ENCODE results near the gene KIN.
"Not testable (repeated sequence)": the region's sequence is repeated elsewhere in the genome, so short reads cannot be mapped to it uniquely, and the experiment has no call there.

Gene KIN

DNA sequence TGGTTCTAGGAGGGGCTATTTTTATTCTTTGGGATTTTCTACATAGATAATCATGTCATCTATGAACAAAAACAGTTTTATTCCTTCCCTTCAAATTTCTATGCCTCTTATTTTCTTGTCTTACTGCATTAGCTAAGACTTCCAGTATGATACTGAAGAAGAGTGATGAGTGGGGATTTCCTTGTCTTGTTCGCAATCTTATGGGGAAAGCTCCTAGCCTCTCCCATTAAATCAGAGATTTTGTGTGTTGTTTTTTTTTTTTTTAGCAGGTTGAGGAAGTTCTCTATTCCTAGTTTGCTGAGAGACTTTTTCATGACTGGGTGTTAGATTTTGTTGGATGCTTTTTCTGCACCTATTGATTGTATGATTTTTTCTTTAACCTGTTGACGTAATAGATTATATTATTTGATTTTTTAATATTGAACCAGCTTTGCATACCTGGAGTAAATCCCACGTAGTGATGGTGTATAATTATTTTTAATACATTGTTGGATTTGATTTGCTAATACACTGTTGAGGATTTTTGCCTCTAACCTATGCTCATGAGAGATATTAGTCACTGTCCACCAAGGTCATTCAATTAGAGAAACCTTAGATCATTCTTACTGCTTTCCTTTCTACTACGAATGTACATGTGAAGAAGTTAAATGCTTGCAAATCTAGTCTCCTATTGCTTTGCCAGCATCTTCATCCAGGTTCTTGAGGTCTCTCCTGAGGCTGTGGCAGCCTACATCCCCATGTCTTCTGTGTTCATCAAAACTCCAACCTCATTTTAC is 6.6 kb upstream of the KIN start:
- DNase-seq (ENCODE audit: low read depth, low spot score) = no peak

DNA sequence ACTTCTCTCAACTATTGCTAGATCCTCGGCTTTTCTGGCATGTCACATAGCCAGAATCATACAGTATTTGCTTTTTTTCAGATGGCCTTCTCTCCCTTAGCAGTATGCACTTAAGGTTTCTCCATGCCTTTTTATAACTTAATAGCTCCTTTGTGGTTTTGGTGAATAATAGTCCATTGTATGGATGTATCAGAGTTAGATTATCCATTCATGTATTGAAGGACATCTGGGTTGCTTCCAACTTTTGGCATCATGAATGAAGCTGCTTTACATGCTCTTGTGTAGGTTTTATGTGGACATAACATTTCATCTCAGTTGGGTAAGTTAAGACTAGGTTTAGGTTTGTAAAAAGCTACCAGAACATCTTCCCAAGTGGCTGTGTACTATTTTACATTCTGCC is 4.7 kb upstream of the KIN start:
- no peak for DNase-seq (ENCODE audit: low read depth, low spot score)

DNA sequence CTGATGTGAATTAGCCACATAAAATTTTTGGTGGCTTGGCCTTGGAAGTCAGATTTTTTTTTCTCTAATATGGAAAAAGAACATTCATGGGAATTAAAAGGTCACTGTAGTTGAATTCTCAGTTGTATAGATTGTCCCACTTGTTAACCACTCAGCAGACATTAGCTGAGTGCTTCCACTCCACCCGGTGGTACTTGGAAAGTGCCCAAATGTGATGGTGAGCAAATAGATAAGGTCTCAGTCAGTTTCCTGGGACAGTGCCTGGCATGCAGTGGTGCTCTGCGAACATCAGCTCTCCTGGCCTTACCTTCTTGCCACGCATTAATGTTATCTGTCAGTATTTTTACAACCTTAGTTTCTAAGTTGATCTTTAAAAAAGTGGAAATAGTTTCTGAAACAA is 1.6 kb upstream of the KIN start:
- no peak for DNase-seq (ENCODE audit: low read depth, low spot score)

DNA sequence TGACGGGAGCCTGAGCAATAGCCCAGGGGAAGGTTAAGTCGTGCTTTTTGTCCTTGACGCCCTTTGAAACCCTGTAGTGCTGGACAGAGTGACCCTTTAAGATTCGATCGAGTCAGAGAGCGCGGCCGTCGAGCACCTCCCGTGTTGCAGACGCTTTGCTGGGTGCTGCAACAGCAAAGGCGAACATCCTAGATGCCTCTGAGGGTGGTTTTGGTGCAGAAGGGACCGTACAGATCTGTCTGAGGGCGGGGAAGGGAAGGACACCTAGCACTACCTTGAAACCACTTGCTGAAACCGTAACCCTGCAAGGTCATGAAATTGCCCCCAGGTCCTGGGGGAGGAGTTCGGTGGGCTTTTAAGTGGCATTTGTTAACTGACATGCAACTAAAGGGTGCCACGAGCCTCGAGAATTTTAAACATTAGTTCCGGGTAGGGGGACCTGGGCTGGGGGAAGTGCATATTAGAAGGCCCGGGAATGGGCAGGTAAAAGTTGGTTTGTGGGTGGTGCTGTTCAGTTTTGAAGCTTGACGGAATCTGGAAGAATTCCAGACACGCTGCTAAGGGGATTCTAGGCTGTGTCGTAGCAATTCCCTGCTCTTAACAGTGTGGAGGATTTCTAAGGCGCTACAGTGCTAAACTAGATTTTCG is 970 bp upstream of the KIN start:
- DNase-seq (ENCODE audit: low read depth, low spot score) = peak; percentile 49

DNA sequence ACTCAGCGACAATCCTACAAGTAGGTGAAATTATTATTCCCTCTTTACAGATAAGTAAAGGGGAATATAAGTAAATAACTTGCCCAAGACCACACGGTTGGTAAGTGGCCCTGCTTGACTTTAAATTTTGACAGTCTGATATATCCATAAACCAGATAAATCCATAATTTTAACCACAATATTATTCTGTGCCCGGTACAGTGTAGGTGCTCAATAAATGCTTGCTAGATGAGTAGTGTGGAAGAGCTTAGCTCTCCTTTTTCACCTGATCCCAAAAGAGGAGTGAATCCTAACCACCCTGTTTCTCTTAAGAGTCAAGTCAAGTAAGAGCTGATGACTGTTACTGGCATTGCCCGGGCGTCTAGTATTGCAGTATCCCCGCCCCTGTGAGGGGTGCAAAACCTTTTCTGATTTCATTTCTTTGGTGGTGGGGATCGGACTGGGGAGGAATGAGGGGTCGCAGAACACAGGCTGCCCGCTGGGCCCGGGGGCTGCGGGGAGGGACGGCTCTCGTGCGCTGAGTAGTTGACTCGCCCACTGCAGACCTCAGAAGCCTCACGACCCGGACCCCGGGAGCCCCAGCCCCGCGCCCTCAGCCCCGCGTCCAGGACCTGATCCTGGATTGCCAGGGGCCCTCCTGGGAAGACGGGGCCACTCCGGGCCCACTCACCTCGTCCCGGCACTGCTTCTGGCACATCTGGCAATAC is 490 bp downstream of the KIN start:
- no peak for DNase-seq (ENCODE audit: low read depth, low spot score)

DNA sequence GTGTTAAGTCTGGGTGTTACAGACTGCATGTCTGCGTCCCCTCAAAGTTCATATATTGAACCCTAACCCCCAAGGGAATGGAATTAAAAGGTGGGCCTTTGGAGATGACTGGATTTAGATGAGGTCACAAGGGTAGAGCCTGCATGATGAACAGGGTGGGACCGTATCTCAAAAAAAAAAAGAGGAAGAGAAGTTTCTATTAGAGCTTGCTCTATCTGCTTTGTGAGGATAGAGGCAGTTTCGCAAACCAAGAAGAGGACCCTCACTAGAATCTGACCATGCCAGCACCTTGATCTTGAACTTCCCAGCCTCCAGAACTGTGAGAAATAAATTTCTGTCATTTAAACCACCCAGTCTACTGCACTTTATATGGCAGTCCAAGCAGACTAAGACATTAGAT is 1.4 kb downstream of the KIN start:
- no peak for DNase-seq (ENCODE audit: low read depth, low spot score)

DNA sequence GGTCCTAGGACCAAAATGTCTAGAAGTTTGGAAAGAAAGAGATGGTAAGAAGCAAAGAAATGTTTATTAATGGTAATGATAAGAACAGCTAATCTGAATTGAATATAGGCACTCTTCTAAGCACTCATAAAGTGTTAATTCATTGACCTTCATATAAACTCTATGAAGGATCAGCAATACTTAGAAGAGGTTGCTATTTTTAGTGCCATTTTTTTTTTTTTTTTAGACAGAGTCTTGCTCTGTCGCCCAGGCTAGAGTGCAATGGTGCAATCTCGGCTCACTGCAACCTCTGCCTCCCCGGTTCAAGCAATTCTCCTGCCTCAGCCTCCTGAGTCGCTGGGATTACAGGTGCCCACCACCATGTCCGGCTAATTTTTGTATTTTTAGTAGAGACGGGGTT is 5.6 kb downstream of the KIN start:
- not testable (repeated sequence) for DNase-seq (ENCODE audit: low read depth, low spot score)

DNA sequence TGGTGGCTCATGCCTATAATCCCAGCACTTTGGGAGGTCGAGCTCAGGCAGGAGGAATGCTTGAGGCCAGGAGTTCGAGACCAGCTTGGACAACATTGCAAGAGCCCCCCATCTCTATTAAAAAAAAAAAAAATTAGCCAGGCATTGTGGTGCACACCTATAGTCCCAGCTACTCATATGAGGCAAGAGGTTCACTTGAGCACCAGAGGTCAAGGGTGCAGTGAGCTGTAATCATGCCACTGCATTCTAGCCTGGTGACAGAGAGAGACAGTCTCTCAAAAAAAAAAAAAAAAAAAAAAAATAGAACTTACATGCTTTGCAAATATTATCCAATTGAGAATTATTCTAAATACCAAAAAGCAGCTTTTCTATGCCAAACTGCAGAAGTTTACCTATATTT is 11.0 kb downstream of the KIN start:
- no peak for DNase-seq (ENCODE audit: low read depth, low spot score)

DNA sequence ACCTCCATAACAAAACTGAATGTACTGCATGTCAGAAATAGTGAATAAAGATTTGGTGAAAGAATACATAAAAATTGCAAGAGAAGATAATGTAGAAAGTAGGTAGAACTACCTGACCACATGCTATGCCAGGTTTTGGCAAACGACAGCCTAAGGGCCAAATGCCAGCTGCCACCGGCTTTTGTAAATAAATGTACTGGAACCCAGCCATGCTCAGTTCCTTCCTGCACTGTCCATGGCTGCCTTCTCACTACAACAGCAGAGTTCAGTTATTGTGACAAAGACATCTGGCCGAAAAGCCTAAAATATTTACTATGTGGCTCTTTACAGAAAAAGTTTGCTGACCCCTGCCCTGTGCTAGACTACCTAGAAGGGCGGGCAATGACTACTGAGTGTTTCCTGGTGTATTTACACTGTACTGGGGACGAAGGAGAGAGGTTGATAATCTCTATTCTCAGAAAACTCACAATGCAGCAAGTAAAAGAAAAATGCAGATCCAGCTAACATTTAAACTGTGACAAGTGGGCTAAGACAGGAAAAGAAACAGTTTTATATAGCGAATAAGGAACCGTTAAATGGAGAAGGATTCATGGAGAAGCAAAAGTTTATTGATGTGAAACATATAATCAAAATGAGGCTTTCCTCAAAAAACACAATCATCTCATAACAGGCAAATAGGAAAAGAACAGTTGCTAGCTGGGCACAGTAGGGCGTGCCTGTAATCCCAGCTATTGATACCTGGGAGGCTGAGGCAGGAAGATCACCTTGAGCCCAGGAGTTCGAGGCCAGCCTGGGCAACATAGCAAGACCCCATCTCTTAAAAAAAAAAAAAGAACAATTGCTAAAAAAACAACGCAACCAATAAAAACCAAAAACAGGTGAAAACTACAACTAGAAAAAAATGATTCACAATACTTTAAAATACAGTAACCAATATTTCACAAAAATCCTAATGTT is 13.7 kb downstream of the KIN start:
- DNase-seq (ENCODE audit: low read depth, low spot score) = no peak

DNA sequence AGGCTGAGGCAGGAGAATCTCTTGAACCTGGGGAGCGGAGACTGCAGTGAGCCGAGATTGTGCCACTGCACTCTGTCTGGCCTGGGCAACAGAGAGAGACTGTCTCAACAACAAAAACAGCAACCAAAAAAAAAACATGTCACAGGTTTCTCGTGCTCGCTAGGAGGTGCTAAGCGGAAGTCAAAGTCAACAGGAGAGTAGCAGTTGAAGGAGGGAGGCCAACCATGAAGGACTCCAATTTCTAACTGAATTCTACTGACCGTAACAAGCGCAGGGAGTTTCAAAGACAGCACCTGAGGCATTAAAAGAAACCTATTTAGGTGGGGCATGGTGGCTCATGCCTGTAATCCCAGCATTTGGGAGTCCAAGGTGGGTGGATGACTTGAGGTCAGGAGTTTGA is 19.4 kb downstream of the KIN start:
- no peak for DNase-seq (ENCODE audit: low read depth, low spot score)

DNA sequence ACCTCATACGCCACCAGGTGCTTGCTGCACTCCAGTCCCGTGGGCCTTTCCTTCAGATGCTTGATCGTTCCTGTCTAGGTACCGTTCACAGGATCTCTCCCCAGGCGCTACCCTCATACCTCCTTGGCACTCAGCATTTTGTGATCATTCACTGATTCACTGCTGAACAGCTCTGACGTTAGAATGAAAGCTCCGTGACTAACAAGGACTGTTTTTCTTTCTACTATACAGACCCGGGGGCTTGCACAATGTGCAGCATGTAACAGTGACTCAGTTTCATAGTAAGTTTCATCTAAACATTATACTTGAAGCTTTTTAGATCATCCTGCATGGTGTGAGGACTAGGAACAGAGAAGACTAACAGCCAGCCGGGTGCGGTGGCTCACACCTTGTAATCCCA is 20.6 kb downstream of the KIN start:
- DNase-seq (ENCODE audit: low read depth, low spot score) = no peak

DNA sequence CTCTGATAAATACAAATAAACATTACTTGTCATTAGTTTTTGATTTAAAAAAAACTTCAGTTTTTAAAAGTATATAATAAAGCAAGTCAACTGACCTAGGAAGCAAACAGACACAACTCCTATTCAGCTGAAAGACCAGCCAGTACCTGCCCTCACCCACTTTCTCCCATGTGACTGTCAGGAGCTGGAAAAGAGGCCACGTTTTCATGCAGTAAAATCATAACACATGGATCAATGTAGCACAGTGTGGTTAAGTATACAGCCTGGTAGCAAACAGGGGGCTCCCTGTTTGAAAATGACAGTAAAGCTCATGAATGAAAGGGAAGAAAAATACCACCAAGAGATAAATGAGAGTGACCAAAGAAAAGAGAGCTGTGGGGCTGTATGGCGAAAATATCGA is 21.6 kb downstream of the KIN start:
- no peak for DNase-seq (ENCODE audit: low read depth, low spot score)

DNA sequence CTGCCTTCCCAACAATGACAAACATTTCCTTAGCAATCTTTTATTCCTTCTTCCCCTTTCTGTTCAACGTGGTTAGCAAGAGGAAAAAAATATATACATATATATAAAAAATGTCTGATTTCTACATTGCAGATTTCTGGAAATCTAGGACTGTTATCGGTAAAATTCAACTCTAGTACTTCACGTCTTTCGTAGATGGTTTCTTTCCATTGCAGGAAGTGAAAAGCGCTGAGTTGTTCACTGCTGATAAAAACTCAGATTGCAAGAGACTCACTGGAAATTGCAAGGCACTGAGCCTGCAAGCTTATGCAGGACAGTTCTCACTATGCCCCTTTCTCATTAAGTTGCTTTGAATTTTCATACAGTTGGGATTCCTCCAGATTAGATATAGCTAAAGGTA is 23.9 kb downstream of the KIN start:
- DNase-seq (ENCODE audit: low read depth, low spot score) = no peak

DNA sequence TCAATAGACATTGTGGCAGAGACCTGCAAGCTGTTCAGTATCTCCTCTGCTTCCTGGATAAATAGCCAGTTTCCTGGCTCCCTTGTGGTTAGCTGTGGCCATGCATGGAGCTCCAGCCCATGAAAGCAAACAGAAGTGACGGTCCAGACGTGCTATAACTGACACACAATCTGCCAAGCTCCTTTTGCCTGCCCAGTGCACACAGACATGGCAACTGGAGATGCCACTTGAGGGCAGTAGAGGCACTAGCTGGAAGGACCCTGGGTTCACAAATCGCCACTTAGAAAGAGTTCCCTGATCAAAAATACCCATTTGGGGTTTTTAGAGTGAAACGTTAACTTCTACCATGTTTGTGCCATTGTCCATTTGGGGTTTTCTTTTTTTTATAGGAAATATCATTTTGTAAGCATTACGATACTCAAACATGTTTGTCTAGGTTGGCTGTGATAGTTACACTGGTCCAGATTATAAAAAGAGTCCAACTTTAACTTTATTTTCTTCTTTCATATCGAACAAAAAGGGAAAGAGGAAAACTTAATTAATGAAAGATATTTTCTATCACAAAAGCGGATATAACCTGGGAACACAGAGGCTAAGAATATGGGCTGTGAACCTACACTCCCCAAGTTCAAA is 31.3 kb downstream of the KIN start:
- DNase-seq (ENCODE audit: low read depth, low spot score) = peak; percentile 11

DNA sequence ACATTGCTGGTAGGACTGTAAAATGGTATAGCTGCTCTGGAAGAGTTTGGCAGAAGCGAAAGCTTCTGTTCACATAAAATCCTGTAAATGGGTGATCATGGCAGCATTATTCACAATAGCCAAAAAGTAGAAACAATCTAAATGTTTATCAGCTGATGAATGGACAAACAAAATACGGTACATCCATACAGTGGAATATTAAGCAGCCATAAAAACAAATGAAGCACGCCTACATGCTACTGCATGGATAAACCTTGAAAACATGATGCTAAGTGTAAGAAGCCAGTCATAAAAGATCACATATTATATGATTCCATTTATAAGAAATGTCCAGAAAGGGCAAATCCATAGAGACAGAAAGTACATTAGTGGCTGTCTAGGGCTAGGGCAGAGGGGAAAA is 32.7 kb downstream of the KIN start:
- DNase-seq (ENCODE audit: low read depth, low spot score) = no peak

DNA sequence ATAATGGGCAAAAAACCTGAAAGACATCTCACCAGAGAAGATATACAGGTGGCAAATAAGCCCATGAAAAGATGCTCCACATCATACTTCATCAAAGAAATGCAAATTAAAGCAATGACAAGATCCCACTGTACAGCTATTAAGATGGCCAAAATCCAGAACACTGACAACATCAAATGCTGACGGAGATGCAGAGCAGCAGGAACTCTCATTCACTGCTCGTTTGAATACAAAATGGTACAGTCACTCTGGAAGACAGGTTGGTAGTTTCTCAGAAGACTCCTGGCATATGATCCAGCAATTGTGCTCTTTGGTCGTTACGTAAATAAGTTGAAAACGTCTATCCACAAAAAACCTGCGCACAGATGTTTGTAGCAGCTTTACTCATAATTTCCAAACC is 35.5 kb downstream of the KIN start:
- no peak for DNase-seq (ENCODE audit: low read depth, low spot score)

DNA sequence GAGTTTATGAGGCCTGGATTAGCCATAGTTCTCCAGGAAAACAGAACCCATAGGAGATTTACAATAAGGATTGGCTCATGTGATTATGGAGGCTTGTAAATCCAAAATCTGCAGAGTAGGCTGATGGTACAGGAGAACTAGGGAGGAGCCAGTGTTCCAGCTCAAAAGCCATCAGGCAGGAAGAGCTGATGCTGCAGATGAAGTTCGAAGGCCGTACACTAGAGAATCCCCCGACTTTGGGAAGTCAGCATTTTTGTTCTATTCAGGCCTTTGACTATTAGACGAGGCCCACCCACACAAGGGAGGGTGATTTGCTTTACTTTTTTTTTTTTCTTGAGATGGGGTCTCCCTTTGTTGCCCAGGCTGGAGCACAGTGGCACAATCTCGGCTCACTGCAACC is 37.6 kb downstream of the KIN start:
- DNase-seq (ENCODE audit: low read depth, low spot score) = no peak

DNA sequence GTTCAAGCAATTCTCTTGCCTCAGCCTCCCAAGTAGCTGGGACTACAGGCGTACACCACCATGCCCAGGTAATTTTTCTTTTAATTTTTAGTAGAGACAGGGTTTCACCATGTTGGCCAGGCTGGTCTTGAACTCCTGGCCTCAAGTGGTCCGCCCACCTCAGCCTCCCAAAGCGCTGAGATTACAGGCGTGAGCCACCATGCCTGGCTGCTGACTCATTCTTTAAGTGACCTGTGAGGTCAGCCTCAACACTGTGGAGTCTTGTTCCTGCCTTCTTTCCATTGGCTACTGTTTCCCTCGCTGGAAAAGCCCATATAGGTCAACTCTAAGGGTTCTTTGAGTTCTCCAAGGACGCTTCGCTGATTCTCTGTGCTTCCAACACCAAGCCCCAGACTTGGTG is 39.2 kb downstream of the KIN start:
- DNase-seq (ENCODE audit: low read depth, low spot score) = peak; percentile 23

DNA sequence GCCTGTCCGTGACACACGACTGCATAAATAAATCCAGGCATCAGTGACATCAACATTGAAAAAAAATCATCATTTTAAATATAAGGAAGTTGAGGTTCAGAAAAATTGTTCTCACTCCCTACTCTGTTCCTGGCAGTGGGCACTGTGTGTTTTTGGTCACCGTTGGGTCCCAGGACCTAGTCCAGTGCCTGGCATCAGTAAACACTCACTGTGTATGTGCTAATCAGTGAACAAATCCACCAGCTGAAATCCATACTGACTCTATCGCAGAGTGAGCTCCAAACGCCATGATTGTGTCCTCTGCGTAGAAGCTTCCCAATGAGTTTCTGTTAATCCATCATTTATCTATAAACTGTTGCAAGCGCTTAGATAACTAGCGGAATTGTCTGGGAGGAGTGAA is 43.5 kb downstream of the KIN start:
- DNase-seq (ENCODE audit: low read depth, low spot score) = no peak

DNA sequence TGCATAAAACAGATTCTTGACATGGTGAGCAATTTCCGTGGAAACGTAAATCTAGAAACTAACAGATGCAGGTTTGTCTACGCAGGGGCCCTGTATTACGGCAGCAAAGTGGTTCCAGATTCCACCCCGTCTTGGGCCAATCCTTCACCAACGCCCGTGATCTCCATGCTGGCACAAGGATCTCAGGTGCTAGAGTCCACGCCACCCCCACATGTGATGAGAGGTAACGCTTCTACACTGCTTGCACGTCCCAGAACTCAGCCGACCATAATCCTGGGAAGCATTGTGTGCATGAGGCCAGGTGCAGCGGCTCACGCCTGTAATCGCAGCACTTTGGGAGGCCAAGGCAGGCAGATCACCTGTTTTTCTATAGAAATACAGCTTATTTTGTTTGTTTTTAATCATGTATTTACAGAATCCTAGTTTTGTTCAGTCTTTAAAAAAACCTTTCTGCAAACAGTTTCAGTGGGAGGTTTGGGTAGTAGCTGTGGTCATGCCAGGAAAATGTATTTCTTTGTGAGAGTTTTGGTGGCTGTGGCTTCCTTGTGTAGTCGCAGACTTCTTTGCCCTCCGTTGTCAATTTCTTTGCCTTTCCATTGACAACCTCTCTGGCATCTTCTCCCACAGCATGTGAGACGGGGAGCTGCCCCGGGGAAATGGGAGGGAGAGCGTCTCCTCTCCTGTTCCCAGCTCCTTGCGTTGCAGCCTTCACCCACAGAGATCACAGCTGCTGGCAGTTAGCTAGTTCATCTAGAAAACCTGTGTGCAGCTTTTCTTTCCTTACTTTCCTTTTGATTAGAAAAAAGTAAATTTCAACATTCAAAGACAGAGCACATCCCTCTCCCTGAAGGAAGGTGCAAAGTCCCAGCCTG is 49.0 kb downstream of the KIN start:
- no peak for DNase-seq (ENCODE audit: low read depth, low spot score)
